Activated CD8-positive, alpha-beta memory T cell treated with anti-CD3 and anti-CD28 coated beads, Interleukin-2, amount 50 U/mL, for 24 hours (primary cell): ENCODE measurements around the gene MIER2.
"Not testable (repeated sequence)": the region's sequence is repeated elsewhere in the genome, so short reads cannot be mapped to it uniquely, and the experiment has no call there.

Experiments
- DNase-seq: peaks from one replicate; pipeline ENCODE4 v3.0.0-alpha.2; 2020; ENCODE audit errors: extremely low read depth

Gene MIER2

DNA sequence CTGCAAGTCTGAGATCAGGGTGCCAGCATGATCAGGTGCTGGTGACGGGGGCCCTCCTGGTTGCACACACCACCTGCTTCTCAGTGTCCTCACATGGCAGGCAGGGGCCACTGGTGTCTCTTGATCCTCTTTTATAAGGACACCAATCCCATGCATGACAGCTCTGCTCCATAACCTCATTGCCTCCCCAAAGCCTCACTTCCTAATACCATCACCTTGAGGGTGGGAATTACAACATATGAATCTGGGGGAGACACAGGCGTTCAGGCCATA lies 15.0 kb upstream of the MIER2 start:
- DNase-seq: no peak

DNA sequence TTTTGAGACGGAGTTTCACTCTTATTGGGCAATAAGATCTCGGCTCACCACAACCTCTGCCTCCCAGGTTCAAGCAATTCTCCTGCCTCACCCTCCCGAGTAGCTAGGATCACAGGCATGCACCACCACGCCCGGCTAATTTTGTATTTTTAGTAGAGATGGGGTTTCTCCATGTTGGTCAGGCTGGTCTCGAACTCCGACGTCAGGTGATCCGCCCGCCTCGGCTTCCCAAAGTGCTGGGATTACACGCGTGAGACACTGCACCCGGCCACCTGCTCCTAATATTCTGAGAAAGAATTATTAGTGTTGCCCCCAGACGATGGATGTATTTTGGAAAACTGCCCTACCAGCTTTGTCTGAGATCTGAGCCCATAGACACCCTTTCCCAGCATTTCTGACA lies 10.9 kb upstream of the MIER2 start:
- not testable (repeated sequence) for DNase-seq

GRCh38 chr19:355134-355533 lies 10.5 kb upstream of the MIER2 start:
- no peak for DNase-seq

- no peak for DNase-seq
Observed at GRCh38 chr19:351976-352625, 7.5 kb upstream of the MIER2 start.

GRCh38 chr19:347946-348861 lies 3.6 kb upstream of the MIER2 start:
- no peak for DNase-seq

GRCh38 chr19:345320-345879 lies 804 bp upstream of the MIER2 start:
- DNase-seq: no peak

DNA sequence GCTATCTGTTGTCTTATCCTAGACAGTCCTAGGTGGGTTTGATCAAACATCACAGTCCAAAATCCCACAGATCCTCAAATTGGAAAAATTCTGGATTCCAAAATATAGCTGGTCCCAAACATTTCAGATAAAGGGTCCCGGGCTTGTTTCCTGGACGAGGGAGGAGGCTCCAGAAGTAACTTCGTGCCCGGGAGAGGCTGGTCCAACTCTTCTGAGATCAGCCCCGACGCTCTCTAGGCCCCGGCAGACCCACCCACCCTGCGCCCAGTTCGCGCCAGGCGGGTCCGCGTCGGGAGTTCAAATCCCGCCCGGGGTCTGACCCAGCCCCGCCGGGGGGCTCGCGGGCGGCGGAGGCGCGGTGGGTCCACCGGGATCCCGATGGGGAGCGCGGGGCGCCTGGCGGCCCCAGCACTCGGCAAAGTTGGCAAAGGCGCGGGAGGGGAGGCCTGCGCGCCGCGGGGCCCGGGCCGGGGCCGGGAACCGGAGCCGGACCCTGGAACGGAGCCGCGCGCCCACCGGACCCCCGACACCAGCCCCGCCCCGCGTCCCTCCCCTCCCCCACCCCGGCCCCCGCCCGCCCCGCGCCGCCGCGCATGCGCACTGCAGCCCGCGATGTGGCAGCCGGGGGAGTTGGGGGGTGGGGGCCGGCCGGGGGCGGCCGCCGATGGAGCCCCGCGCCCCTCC lies 513 bp downstream of the MIER2 start:
- DNase-seq: no peak

DNA sequence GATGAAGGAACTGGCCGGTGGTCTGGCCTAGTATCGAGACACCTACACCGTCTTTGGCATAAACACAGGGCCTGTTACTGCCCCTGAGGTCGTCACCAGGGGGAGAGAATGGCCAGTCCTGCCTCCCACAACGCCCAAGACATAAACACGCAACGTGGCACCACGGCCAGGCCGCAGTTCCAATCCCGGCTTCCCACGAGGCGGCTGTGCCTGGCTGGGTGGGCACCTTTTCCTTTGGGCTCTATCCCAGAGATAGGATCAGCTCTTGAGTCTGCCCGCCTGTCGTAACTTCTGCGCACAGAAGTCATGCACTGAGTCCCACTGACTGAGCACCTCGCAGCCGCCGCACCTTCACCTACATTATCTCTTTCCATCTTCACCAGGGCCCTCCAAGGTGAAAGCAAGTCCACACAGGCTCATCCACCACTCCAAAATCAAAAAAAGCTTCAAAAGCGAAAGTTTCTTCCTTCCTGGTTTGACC lies 1.1 kb downstream of the MIER2 start:
- no peak for DNase-seq

- DNase-seq: no peak
Observed at GRCh38 chr19:342801-343421, 1.7 kb downstream of the MIER2 start.

- no peak for DNase-seq
Observed at GRCh38 chr19:342128-342455, 2.5 kb downstream of the MIER2 start.

- DNase-seq: no peak
Observed at GRCh38 chr19:341386-342127, 3.0 kb downstream of the MIER2 start.

GRCh38 chr19:340620-341385 lies 3.8 kb downstream of the MIER2 start:
- no peak for DNase-seq

DNA sequence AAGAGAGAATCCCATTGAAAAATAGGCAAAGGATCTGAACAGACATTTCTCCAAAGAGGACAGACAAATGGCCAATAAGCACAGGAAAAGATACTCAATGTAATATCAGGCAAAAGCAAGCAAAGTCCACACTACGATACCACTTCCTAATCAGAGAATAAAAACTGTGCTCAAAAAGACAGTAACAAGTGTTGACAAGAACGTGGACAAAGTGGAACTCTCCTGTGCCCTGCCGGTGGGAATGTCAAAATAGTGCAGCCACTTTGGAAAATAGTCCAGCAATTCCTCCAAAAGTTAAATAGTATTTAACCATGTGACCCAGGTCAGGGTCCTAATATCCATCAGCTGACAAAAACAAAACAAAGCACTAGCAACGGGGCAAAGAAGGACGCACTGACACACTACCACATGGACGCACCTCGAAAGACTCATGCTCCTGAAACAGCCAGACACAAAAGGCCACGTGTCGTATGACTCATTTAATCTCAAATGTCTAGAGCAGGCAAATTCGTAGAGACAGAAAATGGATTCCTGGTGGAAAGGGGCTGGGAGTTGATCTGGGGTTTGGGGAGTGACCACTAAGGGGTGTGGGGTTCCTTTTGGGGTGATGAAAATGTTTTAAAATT lies 5.2 kb downstream of the MIER2 start:
- DNase-seq: no peak

DNA sequence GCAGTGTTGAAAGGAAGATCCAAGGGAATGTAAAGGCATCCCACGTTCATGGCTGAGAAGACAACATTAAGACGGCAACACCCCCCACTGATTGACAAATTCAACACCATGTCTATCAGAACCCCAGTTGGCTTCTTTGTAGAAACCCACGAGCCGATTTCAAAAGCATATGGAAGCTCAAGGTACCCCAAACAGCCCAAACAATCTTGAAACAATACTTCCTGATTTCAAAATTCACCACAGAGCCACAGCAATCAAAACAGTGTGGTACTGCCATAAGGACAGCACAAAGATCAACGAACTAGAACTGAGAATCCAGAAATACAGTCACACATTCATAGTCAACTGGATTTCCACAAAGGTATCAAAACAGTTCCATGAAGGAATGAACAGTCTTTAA lies 6.2 kb downstream of the MIER2 start:
- no peak for DNase-seq

DNA sequence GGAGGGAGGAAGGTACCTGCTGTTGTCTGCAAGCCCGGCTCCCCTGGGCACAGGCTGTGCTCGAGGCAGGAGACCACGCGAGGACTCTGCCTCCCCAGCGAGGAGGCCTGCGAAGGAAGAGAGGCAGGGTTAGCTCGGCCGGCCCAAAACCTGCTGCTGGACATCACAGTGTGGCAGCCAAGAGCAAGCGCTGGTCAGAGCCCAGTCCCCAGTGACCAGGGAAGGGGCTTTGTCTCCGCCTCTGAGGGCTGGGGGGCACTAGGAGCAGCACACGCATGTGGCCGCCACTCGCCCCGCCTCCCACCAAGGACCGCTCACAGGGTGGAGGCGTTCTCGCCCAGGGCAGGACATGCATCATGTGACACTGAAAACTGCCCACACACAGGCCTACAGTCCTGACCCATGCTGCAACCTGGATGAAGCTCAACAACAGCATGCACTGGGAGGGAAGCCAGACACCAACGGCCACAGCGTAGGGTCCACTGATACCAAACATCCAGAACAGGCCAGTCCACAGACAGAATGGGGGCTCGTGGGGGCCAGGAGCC lies 8.5 kb downstream of the MIER2 start:
- no peak for DNase-seq

DNA sequence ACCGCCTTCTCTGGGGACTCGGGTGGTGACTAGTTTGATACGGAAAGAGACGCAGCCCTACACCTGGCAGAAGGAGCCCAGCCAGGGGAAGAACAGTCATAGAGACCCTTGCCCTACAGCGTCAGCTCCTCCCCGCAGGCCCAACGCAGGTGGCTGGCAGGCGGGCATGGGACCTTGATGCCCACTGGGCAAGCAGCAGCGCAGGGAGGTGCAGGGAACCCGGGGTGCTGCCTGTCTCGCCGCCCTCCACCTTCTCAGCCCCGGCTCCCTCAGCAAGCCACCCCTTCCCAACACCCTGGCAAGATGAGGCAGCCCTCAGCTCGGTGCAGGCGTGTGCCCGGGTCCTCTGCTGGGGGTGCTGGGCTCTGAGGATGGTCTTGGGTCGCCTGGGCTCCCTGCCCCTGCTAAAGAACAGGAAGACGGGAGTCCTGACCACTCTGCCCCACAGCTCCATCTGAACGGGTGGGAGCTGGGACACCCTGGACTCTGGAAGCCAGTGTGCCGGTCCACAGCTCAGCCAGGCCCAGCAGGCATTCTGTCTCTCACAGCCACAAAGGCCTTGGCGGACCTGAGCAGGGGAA lies 9.0 kb downstream of the MIER2 start:
- DNase-seq: no peak

- DNase-seq: no peak
Observed at GRCh38 chr19:335072-335471, 9.5 kb downstream of the MIER2 start.

DNA sequence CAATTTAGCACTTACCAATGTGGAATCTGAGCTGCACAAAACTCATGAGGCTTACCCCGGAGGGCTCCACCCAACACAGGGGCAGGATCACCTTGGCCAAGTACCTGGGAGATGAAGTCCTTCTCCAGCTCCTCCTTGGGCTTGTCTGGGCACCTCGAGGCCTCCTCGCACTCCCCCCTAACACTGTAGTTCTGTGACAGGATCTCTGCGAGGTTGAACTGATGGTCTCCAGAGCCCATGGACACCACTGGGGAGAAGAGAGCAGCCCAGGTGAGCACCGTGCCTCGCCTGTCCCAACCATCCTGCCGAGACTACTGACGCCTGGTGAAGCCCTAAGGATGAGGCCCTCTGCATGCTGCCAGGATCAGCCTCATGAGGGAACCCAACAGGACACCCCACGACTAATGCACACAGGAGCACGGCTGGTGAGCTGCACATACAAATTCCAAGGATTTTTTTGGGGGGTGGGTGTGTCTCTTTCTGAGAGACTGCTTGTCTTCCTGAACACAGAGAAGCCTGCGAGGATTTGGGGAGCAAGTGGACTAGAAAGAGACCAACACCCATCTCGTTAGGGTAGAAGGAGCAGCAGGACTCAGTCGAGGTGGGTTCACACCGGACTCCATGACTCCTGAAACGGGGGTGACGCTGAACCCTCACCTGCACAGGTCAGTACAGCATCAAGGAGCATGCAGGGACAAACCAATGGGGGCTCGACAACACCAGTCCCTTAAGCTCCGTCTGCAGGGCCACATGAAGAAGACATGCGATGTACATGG lies 10.1 kb downstream of the MIER2 start:
- DNase-seq: no peak

- no peak for DNase-seq
Observed at GRCh38 chr19:330503-330902, 14.1 kb downstream of the MIER2 start.
